GM18517 (cell line): Measurements from ENCODE around the gene CRY2.
"Not testable (repeated sequence)": the region's sequence is repeated elsewhere in the genome, so short reads cannot be mapped to it uniquely, and the experiment has no call there.

Source experiments
- ATAC-seq: cut with Tn5 transposase; IDR thresholded peaks from one replicate; pipeline ENCODE4 v1.9.1; 2021; ENCODE audit warnings: mild to moderate bottlenecking, moderate library complexity; ENCODE audit not compliant: unreplicated experiment

Gene CRY2

DNA sequence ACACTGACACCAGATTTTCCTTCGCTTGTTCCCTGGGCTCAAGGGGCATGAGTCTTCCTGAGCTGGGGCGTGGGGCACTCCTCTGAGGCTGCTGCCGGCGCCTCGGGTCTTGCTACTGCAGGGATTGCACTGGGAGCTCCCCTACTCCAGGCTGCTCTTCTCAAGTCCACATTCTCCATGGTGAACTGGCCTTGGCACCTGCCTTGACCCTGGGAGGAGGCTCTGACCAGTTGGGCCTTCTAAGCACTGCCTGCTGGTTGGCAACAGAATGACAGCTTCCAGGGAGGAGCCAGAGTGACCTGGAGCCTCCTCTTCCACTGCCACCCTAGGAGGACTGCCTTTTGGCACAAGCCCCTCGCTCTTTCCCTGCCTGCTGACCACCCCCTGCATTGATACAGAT, 50.3 kb downstream of the CRY2 start:
- ATAC-seq, result no peak

DNA sequence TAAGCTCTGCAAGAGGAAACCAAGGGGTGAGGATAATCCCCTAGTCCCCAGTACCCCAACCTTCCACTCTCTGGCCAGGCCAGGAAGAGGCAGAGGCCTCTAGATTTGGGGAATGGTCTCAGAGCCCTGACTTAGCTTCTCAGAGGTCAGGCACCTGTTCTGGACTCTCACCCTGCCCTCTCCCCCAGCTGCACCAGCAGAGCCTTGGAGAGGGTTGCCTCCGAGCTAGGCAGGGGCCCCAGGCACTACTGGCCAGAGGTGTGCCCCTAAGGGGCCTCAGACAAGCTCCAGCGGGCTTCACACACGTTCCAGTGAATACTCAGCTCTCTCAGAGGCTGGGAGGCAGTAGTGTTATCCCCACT, 51.8 kb downstream of the CRY2 start:
- no peak for ATAC-seq

DNA sequence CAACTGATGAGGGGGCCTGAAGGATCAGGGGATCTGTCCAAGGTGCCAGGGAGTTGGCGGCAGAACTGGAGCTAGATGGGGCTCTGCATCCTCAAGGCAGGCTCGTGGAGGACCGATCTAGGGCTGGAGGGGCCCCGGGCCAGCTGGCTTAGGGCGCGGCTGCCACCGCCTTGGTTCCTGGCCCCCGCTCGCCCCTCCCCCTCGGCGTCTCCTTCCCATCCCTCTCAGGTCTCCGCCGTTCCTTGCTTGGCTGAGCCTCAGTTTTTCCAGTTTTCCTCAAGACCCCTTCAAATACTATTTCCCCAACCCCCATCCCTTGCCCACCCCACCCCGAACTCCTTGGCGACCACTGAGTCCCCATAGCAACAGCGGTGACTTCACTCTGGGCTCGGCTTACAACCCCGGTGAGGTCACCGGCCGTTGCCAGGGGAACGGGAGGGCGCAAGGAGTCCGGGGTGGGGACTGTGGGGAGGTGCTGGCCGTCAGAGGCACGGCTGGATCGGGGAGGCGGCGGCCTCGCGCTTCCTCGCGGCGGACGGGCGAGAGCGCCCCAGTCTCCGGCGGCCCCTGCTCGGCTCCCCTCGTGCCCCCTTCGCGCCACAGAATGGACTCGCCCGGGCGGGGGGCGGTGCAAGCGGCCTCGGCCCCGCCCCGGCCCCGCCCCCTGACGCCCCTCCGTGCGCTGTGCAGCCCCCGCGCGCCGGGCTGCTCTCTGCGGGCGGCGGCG, 52.3 kb downstream of the CRY2 start:
- ATAC-seq, result no peak

DNA sequence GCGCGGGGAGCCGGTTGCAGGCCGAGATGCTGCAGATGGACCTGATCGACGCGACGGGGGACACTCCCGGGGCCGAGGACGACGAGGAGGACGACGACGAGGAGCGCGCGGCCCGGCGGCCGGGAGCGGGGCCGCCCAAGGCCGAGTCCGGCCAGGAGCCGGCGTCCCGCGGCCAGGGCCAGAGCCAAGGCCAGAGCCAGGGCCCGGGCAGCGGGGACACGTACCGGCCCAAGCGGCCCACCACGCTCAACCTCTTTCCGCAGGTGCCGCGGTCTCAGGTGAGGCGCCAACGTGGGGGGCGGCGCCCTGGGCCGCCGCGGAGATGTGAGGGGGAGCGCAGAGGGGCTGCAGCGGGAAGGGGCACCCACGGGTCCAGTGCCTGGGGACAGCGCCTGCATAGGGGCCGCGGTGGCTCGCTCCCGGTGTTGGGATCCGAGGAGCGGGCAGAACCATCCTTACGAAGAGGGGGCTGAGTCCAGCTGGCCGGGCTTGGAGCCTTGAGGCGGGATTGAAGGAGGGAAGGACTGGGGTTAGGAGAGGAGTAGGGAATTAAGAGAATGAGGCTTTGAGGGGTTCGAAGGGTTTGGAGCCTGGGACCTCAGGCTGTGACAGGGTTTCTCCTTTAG, 53.0 kb downstream of the CRY2 start:
- not testable (repeated sequence) for ATAC-seq

DNA sequence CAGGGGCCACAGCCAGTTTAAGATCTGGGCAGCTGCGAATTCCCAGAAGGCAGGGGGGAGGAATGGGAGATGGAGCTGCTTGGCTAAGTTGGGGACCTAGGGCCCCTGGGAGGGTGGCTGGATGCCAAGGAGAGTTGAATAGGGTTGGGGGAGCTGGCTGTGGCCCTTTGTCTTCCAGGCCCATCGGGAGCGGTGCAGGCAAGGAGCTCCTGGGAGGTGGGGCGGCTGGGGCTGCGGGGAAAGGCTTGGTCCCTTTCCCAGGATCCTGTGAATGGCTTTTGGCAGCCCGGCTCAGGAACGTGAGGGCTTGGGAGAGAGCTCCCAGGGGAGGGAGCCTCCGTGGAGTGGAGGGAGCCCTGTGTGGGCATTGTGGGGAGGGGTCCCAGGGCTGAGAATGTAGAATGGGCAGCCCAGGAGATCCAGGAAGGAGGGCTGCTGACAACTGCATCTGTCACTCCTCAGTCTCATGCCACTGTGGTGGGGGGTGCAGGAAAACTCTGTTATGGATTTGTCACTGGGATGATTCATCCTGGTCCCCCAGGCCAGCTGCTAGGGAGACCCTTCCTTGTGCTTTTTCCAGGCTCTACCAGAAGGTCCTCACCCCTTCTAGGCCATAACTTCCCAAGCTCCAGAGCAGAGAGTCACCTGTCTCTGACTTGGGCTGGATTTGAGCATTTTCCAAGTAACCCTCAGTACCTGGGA, 53.8 kb downstream of the CRY2 start:
- ATAC-seq, result no peak

DNA sequence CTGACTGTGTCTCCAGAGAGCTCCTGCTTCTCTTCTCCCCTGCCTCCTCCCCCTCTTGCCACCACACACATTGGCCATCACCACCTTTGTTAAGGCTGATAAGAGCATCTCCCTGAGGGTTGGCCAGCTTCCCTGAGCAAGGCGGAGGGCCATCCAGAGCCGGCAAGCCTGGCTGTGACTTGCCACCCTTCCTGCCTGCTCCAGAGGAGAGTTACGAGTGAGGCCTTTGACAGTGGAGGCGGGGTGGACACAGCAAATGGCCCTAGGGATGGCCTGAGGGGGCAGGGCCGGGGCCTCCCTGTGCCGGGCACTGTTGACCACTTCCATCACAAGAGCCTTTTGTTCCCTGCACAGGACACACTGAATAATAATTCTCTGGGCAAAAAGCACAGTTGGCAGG, 54.4 kb downstream of the CRY2 start:
- no peak for ATAC-seq

DNA sequence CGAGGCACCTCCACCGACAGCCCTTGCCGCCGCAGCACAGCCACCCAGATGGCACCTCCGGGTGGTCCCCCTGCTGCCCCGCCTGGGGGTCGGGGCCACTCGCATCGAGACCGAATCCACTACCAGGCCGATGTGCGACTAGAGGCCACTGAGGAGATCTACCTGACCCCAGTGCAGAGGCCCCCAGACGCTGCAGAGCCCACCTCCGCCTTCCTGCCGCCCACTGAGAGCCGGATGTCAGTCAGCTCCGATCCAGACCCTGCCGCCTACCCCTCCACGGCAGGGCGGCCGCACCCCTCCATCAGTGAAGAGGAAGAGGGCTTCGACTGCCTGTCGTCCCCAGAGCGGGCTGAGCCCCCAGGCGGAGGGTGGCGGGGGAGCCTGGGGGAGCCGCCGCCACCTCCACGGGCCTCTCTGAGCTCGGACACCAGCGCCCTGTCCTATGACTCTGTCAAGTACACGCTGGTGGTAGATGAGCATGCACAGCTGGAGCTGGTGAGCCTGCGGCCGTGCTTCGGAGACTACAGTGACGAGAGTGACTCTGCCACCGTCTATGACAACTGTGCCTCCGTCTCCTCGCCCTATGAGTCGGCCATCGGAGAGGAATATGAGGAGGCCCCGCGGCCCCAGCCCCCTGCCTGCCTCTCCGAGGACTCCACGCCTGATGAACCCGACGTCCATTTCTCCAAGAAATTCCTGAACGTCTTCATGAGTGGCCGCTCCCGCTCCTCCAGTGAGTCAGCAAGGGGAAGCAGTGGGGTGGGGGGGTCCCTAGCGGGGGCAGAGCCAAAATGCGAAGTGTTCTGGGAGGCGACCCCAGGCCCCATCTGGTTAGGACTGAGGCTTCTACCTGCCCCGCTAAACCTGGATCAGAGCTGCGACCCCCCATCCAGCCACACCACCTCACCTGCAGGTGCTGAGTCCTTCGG, 55.4 kb downstream of the CRY2 start:
- ATAC-seq, result no peak

DNA sequence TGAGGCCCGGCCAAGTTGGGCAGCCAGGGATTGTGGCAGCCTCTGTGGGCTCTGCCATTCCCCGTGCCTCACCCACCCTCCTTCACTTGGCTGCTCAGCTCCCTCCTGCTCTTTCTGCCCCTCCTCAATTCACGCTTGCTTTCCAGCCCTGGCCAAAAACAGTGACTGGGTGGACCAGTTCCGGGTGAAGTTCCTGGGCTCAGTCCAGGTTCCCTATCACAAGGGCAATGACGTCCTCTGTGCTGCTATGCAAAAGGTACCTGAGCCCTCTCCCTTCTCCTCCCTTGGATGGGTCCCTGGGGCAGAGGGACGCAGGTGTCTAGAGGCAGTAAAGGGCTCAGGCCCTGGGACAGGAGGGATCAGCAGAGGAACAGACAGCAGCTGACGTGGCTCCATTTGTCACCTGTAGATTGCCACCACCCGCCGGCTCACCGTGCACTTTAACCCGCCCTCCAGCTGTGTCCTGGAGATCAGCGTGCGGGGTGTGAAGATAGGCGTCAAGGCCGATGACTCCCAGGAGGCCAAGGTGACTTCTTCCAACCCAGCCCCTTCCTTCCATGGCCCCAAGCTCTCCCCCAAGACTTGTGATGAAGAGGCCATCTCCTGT, 57.1 kb downstream of the CRY2 start:
- no peak for ATAC-seq

DNA sequence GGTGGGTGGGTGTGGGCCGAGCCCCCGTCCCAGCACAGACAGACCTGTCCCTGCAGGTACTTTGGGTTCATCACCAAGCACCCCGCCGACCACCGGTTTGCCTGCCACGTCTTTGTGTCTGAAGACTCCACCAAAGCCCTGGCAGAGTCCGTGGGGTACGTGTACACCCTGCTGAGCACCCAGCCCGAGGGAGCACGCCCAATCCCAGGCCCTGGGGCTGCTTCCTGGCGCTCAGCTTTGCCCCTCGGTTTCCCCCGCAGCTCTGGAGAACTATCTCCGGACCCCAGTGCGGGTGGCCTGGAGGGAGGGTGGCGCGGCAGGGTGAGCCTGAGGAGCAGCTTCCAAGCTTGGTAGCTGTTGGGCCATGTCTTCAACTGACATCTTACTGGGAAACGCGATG, 57.8 kb downstream of the CRY2 start:
- ATAC-seq, result no peak

DNA sequence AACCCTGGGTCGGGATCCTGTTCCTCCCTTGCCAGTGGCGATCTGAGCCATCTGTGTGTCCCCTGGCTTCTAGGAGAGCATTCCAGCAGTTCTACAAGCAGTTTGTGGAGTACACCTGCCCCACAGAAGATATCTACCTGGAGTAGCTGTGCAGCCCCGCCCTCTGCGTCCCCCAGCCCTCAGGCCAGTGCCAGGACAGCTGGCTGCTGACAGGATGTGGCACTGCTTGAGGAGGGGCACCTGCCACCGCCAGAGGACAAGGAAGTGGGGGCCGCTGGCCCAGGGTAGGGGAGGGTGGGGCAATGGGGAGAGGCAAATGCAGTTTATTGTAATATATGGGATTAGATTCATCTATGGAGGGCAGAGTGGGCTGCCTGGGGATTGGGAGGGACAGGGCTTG, 58.3 kb downstream of the CRY2 start:
- ATAC-seq, result not testable (repeated sequence)

DNA sequence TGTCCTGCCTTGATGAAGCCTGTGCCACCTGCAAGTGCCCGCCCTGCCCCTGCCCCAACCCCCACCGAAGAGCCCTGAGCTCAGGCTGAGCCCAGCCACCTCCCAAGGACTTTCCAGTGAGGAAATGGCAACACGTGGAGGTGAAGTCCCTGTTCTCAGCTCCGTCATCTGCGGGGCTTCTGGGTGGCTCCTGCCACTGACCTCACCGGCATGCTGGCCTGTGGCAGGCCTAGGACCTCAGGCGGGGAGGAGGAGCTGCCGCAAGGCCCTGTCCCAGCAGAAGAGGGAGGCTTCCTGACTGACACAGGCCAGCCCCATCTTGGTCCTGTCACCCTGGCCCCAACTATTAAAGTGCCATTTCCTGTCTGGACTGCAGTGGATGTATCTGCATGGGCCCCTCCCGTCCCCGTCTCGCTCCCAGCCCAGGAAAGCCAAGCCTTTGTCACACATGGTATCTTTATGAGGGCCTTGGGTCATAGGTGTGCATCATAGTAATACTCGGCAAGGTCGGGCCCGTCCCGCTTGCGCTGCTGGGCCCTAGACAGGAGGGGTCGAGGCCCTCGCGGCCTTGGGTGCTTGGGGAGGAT, 58.9 kb downstream of the CRY2 start:
- no peak for ATAC-seq

DNA sequence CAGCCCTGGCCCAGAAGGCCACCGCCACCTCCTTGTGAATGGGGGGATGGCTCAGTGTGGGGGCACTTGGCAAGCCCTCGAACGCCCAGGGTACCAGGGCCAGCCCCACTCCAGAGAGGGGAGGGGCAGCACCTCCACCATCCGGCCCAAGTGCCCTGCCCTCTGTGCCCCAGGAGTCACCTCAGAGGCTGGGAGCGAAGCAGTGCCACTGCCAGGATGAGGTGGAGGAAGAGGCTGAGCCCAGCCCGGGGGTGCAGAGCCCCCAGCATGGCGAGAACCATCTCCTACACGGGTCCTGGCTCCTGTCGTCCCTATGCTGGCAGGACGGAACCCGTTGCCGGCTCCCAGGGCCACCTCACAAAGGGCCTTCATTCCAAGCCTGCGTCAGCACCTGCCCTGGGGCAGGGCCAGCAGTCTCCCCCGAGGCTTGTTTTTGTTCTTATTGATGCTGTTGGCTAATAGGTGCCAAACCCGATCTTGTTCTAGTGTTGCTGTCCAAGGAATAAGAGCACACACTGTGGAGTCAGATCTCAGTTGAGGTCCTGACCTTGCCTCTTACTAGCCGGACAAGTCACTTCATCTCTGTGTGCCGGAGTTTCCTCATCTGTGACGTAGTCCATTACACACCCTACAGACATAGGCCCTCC, 59.8 kb downstream of the CRY2 start, which contains the start of gene FREY1:
Gene FREY1 (minus strand): TSS at position 307 of the 647 bp plus-strand sequence. CDS start 26 bp downstream, at position 281.
- ATAC-seq, result no peak

DNA sequence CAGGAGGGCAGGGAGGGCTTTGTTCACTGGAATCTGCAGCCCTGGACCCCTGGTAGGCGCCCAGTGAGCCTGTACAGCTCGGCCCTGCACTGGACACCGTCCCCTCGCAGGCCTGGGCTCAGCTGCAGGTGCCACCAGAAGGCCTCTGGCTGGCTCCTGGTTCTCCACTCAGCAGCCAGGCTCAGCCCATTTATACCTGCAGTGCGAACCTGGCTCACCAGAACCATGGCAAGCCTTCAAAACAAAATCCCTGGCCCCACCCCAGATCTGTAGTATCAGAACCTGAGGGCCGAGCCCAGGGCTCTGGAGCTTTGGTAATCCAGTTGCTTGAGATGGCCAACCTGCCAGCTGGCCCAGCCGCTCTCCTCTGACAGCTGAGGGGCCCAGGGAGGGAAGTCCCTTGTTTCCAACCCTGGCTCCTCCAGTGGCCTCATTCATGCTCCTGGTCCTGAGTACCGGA, 60.7 kb downstream of the CRY2 start:
- no peak for ATAC-seq

DNA sequence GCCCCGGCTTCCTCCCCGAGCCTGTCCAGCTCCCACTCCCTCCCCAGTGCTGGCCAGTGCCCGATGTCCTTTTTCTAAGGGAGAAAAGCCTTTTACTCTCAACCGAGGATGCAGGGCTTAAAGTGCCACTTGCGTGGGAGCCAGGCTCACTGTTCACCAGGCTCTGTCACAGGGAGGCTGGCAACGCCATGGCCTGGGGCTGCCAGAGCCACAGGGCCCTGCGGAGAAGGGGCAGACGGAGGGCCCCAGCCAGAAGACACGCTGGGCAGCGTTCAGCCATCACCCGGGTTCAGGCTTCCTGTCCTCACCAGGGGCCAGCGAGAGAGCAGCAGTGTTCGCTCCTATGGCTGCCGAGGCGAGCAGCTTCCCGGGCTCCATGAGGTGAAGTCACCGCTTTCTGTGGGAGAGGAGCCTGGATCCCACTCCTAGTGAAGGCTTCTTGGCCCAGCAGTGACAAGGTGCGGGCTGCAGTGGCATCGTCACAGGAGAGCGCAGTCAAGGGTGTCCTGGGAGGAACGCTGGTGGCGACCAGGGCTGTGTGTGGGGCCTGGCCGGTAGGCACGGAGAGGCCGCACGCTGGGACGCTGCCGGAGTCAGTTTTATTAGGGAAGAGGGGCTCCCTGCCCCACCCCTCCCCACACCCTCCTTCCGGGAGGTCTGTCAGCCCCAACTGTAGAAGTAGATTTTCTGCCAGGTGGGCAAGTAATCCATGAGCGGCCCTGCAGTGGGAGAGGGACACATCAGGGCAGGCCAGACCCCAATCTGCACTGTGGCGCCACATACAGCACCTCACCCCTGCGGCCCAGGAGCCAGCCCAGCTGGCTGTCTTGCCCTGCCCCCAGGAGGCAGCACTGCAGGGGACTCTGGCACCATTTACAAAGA, 62.6 kb downstream of the CRY2 start:
- no peak for ATAC-seq

DNA sequence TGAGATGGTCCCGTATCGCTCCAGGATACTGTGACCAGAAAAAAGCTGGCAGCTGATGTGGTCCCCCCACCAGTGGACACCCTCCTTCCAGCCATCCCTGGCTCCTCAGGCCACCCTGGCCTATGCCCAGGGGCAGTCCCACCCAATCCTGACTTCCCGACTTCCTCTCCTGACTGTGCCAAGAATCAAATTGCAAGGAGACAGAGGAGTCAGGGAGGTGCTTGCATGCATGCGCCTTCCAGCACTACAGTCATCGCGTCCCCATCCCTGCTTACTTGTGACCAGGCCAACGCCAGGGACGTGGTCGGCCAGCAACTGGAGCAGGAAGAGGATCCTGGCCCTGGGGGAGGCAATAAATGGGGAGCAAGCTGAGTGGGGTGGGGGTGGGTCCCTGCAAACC, 63.3 kb downstream of the CRY2 start:
- no peak for ATAC-seq

DNA sequence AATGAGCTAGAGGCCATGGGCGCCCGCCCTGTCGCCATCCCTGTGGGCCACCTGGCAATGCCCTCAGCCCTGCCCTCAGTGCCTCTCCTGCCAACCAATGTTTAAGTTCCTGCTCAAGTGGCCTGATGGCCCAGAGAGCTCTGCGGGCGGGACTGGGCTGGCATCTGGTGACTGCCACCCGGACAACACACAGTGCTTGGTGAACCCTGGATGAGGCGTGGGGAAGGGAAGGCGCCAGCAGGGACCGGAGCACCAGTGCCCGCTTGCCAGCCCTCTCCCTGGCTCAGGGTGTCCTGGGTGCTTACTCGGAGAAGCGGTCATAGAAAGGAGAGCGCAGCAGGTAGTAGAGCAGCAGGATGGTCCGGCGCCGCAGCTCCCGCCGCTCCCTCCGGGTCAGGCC, 66.2 kb downstream of the CRY2 start:
- no peak for ATAC-seq

DNA sequence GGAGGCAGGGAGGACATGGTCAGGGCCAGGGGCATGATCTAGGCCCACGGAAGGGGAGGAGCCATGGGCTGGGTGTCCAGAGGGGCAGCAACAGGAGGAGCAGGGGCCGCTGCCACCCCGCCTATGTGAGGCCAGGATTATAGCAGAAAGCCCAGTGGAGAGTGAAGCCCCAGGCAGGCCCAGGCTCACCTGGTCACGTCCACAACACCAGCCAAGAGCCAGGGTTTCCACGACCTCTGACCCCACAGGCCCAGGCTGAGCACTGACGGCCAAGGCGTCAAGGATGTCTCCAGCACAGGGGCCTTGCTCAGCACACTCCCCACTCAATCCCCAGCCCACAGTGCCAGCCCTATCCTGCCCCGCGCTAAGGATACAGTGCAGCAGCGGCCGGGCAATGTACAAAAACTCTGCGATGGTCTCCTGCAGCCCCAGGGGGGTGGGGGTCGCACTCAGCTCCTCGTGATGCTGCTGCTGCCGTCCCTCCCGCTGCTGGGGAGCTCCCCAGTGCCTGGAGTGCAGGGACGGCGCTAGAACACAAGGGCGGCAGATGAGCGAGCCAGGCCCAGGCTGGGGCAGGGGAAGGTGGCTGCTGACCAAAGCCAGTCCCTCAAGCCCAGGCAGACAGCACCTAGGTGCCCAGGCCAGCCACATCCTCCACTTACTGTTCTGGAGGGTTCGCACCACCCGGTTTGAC, 66.8 kb downstream of the CRY2 start:
- ATAC-seq, result no peak

DNA sequence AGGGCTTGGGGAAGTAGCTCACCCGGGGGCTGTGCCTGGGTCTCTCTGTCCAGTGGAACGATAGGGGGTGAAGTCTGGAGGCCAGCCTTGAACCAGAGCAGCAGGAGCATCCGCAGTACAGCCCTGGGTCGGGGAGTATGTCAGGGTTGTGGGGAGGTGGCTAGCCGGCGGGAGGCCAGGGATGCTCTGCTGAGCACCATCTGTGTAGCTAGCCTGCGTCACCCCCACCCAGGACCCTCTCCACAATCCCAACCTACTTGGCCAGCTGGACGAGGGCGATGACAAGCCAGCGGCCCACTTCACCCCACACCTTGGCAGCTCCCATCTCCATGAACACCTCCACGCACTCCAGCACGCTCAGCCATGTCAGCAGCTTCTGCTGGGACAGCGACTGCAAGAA, 68.2 kb downstream of the CRY2 start:
- no peak for ATAC-seq
